Smooth muscle cell of the brain vasculature (primary cell): ENCODE data around the gene SMIM1.

Experiments used
- DNase-seq: peaks from one replicate; pipeline ENCODE4 v3.0.0-alpha.2; 2012; ENCODE audit warnings: low read depth, low spot score

Gene SMIM1

DNA sequence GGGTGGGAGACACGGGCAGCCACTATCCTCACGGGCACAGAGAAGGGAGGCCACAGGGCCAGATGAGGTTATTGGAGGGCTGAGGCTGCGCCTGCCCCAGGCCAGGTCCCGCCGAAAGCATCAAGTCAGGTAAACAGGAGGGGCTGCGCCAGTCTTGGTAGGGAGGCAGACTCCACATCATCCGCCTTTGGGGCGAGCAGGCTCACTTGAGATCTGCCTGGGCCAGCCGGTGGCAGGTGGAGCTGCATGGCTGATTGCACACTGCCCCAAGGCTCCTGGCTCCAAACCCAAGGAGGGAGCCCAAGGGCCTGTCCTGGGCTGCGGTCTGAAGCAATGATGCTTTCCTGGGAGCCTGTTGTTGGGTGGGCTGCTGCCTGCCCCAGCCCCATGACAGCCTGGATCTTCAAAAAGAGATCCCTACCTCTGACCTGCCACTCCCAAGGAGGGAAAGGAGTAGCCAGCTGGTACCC, 4.6 kb downstream of the SMIM1 start:
- no peak for DNase-seq

DNA sequence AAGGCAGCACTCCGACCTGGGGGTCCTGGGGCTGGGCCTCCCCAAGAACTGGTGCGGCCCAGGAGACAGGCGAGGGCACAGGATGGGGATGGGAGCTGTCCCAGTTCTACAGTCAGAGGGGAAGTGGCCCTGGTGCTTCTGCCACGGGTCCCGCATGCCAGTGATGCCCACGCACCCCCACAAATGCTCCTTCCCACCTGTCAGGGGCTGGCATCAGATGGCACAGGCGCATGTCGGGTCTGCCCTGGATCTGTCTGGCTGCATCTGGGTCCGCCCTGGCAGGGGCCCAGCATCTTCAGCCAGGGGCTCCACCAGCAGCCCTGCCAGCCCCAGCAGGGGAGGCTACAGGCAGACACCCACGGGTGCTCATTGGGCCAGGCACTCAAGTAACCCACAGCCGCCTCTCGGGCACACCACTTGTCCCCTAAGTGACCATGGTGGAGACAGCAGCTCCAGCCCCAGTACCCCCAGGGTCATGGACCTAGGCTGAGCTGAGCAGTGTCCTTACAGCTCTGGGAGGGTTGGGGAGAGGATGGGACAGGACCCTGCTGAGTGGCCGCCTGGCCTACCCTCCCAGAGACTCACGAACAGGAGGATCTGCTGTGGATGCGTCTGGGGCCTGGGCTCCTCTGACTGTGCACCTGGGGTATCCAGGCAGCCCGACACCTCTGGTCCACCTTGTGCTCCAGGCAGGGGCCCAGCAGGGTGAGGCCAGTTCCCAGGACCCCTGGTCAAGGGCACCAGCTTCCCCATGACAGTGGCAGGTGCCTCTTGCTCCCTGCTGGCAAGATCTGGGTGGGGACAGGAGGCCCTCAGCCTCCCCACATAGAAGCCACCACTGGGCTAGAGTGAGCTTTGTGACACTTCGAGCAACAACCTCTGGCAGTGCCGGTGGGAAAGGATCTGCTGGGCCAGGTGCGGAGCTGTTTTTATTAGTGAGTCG, 5.4 kb downstream of the SMIM1 start:
- no peak for DNase-seq

DNA sequence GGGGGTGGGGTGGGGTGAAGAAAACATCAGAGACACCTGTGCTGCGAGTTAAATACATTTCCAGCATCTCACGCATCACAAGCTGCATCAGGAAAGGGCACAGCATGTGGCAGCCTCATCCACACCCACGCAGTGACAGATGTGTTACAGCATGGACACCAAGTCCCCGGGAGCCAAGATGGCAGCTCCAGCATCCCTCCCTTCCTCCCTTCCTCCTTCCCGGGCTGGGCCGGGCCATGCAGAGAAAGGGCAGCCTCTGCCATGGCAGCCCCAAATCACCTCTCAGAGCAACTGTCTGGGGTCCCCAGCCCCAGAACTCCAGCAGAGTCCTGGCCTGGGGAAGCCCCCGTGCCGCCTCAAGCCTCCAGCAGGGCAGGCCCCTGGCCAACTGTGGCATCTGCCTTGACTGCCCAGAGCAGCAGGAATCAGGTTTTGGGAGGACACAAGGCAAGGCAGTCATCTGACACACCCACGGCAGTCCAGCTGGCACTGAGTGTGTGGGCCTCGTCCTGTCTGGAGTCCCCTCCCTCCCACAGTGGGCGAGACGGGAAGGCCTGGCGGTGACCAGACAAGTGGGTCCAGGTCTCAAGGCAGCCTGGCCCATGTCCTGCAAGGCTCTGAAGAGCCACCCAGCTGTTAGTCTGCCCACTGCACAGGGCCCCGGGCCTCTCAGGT, 6.2 kb downstream of the SMIM1 start:
- DNase-seq, result no peak

GRCh38 chr1:3779265-3779911, 6.8 kb downstream of the SMIM1 start:
- DNase-seq, result no peak

GRCh38 chr1:3779912-3780416, 7.4 kb downstream of the SMIM1 start:
- no peak for DNase-seq

DNA sequence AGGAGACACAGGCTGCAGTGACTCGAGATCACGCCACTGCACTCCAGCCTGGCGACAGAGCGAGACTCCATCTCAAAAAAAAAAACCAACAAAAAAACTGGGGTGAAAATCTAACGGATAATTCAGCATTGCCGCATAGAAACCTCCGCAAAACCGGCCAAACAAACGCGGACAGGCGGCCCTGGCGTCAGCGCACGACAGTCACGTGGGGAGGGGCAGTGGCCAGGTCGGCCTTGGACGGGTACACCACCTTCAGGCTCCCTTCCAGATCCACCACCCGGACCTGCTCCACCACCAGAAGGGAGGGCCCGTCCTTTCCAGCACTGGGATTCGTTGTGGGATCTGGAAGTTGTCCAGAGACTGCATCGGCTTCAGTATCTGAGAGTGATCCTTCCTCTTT, 8.4 kb downstream of the SMIM1 start:
- DNase-seq, result no peak

DNA sequence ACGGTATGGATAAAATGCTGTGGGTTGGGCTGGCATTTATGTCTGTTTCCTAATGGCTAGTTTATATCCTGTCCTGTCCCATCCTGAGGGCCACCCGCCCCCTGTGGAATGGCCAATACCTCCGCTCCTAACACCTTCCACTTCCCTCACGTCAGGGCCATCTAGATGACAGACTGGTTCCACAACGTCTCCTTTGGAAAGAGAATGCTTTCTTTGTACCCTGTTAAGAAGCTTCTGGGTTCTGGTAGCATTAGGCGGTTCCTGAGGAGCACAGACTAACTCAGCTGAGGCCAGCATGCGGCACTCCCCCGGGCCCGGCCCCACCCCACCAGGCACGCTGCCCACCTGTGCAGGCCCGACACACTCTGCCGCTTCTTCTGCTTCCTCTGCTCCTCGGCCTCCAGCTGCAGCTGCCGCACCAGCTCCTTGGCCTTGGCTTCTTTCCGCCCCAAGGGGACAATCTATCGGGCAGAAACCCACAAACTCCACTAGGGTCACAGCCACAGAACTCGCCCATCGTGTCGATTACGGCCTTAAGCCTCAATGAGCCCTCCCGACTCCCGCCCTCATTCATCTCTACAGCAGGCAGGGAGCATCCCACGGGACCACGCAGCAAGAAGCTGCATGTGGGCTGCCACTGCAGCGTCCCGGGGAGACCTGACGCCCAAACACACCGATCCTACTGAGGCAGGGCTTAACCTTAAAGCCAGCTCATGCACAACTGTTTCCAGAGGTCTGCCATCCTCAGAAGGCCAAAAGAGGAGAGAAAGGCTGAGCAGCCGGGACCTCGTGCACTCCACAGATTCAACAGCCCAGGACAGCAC, 11.3 kb downstream of the SMIM1 start:
- DNase-seq, result no peak

DNA sequence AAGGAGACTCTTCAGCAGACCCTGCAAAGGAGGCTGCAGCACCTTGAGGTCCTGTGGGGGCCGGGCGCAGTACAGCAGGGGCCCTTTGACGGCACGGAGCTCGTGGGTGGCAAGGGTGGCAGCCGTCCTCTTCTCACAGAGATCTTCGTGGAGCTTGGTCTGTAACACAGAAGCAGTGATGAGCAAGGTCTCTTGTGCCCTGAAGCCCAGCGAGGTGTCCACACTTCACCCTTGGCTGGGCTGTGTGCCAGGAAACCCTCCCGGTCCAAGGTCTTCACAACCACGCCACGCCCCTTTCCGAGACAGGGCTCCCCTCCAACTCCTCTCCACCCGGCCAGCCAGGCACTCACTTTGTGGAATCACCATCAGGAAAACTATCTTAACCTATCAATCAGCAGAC, 12.5 kb downstream of the SMIM1 start:
- DNase-seq, result no peak

DNA sequence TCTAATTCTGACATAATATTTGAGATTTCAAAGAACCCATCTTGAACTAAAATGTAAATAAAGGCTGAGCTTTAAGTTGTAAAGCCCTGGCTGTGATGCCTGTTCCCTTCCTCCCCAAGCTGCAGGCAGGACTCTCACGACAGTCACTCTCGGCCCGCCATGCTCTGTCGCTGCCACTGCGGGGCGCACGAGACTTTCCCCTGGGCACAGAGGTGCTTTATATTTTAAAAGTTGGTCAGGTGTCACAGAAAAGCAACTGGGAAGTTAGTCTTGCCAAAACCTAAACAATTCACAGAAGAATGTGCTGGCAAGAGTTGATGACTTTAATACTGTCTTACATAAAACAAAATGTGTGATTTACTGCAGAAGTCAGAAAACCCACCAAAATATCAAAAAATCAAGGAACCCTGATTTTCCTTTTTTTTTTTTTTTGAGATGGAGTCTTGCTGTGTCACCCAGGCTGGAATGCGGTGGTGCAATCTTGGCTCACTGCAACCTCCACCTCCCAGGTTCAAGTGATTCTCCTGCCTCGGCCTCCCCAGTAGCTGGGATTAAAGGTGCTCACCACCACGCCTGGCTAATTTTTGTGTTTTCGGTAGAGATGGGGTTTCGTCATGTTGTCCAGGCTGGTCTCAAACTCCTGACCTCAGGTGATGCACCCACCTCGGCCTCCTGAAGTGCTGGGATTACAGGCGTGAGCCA, 13.1 kb downstream of the SMIM1 start:
- no peak for DNase-seq

GRCh38 chr1:3786468-3787348, 14.2 kb downstream of the SMIM1 start:
- DNase-seq, result no peak

DNA sequence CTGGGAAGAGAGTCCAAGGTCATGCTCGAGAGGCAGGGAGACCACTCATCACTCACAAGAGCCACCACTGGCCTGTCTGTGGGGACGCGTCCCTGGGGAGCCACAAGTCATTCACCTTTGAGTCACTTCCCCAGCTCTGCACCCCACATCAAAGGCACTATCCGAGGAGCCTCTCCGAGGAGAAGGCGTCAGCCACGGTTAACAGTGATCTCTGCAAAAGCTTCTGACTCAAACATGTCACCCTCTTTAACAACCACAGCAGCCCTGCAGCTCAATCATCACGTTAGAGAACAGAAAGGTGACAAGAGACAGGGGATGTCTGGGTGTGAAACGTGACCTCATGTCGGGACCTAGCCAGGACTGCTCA, 14.8 kb downstream of the SMIM1 start:
- DNase-seq, result no peak

DNA sequence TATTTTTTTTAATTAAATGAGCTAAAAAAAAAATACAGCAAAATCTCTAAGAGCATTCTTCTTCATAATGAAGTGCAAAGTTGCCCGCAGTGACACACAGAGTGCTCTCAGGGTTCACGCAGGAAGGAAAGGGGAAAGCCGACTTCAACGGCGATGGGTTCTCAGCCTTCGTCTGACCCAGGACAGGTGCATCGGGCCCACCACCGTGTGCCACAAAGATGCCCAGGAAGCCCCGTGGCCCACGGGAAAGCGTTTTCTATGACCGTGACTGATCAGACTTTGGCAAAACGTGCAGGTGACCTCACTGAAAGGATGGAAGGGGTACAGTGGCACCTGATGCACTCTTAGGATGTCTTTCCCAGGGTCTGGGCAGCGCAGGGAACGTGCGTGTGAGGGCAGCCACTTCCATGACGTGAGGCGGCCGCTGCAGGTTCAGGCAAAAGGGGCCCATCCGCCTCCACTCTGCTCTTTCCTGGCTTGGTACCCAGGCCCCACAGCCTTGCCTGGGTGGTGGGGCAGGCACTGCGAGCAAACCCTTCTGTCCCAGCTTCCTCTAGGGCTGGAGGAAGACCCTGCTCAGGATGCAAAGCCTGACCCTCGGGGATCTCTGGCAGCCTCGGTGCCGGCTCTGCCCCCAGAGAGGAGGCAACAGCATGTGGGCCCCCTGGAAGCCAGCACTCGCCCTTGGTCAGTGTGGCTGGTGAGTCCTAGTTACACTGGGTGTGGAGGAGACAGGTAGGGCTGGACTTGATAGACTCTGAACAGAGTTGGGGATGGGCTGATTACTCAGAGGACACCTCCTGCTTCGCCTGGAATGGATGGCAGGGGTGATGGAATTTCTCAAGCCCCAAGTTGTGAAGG, 15.4 kb downstream of the SMIM1 start:
- DNase-seq, result no peak

DNA sequence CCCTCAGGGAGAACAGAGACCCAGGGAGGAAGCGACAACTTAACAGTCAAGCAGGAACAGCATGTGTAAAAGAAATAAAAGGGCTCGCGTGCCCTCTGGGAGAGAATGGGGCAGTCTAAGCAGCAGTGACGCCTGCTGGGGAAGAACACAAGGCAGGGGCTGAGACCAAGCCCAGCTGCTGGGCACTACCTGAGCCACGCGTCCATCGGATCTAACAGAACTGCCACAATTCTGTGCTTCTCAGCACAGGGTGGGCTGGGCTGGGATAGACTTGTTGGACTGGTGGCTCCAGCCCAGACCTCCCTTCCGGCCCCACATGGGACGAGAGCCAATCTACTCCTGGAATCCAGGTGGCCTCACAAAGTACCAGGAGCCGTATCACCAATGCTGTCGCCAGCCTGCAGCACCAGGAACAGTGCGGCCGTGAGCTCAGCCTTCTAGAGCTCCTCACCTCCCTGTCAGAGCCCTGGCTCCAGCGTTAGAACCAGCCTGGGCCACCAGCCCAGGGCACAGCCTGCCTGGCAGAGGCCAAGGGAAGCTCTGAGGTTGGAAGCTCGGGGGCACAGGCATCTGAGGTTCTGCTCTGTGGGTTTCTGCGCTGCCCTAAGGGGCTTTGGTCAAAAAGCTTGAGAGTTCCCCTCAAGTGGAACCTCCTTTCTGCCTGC, 16.3 kb downstream of the SMIM1 start:
- no peak for DNase-seq

DNA sequence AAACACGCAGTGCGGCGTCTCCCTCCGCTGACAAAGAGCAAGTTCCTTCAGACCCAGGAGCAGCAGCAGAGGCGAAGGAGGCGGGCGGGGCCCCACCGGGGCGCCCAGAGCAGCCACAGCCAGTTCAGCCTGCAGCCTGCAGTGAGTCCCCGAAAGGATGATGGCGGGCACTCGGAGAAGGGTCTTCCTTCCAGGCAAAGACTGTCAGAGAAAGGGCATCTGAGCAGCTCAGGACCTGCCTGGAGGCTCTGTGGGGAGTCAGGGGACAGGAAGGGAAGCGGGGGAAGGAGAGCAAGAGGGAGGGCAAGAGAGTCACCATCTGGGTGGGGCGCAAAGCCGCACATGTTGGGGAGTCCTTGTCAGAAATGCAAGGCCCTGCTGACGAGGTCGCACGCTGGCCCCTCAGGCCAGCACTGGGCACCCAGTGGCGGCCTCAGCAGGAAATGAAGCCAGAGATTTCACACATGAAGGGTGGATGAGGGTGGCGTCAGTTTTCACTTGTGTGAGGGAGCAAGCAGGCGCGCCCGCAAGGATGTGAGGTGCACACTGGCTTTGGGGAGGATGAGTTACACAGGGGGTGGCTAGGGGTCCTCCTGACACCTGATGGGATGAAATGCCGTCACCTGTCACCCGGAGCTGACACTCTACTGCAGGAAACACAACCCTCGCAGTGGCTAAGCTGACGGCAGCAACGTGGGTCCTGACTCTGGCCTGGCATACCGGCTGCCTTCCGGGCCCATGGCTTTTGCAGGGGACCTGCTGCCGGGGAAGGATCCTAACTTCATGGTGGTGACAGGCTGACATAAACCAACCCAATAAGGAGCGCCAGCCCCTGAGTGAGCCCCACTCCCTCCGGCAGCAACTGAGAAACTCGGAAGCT, 17.1 kb downstream of the SMIM1 start:
- no peak for DNase-seq

GRCh38 chr1:3790500-3790923, 18.0 kb downstream of the SMIM1 start:
- DNase-seq, result no peak

- DNase-seq, result no peak
Observed at GRCh38 chr1:3790952-3791351, 18.4 kb downstream of the SMIM1 start.
